WI38 (cell line): Measurements from ENCODE around the gene AKAP12.

Source experiments
- H3K4me3 ChIP-seq: 2 replicates; pipeline ENCODE4 v1.5.1; 2011; ENCODE audit warnings: low read depth, mild to moderate bottlenecking, control low read depth, low read length
- CTCF ChIP-seq: IDR thresholded peaks from 2 replicates; pipeline ENCODE4 v1.5.1; 2012; ENCODE audit warnings: low read depth, mild to moderate bottlenecking, control low read depth, low read length

The AKAP12 gene

GRCh38 chr6:151265282-151265681 is 25.5 kb downstream of the AKAP12 start:
- TF ChIP-seq CTCF: no peak
- H3K4me3 ChIP-seq: no peak overlapping the region

GRCh38 chr6:151269321-151269995 is 29.7 kb downstream of the AKAP12 start:
- no peak for TF ChIP-seq CTCF
- no peak overlapping the region for H3K4me3 ChIP-seq

- TF ChIP-seq CTCF: no peak
- no peak overlapping the region for H3K4me3 ChIP-seq
These were observed 35.4 kb downstream of the AKAP12 start for GRCh38 chr6:151275121-151275520.

GRCh38 chr6:151275566-151275965 is 35.8 kb downstream of the AKAP12 start:
- TF ChIP-seq CTCF: no peak
- no peak overlapping the region for H3K4me3 ChIP-seq

- H3K4me3 ChIP-seq: no peak overlapping the region
- no peak for TF ChIP-seq CTCF
These were observed 36.5 kb downstream of the AKAP12 start for GRCh38 chr6:151276112-151276740.

- no peak for TF ChIP-seq CTCF
These were observed 40.1 kb downstream of the AKAP12 start for GRCh38 chr6:151279891-151280290.

GRCh38 chr6:151280859-151281258 is 41.1 kb downstream of the AKAP12 start:
- H3K4me3 ChIP-seq: no peak overlapping the region
- no peak for TF ChIP-seq CTCF

More at GRCh38 chr6:151279891-151280290, 40.1 kb downstream of the AKAP12 start:
- no peak overlapping the region for H3K4me3 ChIP-seq
